Measurements from ENCODE around the gene CENPA. TPM values are rescaled to one million over a fixed set of nuclear protein-coding genes. Genes with fewer than 3 reads are reported as not detected.
"Not testable (repeated sequence)": the region's sequence is repeated elsewhere in the genome, so short reads cannot be mapped to it uniquely, and the experiment has no call there.

CENPA gene
- total RNA-seq, 2 donors from 2014 or later, result not detected

DNA sequence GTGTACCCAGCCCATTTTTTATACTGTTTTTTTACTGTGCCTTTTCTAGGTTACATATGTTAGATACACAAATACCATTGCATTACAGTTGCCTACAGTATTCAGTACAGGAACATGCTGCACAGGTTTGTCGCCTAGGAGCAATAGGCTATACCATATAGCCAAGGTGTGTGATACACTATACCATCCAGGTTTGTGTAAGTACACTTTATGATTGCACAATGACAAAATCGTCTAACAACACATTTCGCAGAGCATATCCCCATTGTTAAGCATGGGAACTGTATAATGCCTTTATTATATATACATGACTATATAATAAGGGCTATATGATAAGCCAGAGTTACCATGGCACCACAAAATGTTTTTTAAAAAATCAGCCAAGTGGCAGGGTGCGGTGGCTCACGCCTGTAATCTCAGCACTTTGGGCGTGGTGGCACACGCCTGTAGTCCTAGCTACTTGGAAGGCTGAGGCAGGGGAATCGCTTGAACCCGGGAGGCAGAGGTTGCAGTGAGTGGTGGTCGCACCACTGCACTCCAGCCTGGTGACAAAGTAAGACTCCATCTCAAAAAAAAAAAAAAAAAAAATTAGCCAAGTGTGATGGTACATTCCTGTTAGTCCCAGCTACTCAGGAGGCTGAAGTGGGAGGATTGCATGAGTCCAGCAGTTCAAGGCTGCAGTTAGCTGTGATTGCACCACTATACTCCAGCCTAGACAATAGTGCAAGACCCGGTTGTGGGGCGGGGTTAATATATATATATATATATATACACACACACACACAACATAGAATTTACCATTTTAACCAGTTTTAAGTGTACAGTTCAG is 2.8 kb upstream of the CENPA start:
- H3K9me3 ChIP-seq, result no peaks in the 10 kb centered on the region
- H3K27me3 ChIP-seq (replicated peaks; ENCODE audit: insufficient read depth), result no peaks in the 10 kb centered on the region
- DNase-seq (ENCODE audit: low spot score) (no peak), ATAC-seq (ENCODE audit: insufficient number of reproducible peaks, low FRiP score, low read depth) (no peak)
- H3K4me3 ChIP-seq, result no peak overlapping the region
- TF ChIP-seq, protein P1, sequence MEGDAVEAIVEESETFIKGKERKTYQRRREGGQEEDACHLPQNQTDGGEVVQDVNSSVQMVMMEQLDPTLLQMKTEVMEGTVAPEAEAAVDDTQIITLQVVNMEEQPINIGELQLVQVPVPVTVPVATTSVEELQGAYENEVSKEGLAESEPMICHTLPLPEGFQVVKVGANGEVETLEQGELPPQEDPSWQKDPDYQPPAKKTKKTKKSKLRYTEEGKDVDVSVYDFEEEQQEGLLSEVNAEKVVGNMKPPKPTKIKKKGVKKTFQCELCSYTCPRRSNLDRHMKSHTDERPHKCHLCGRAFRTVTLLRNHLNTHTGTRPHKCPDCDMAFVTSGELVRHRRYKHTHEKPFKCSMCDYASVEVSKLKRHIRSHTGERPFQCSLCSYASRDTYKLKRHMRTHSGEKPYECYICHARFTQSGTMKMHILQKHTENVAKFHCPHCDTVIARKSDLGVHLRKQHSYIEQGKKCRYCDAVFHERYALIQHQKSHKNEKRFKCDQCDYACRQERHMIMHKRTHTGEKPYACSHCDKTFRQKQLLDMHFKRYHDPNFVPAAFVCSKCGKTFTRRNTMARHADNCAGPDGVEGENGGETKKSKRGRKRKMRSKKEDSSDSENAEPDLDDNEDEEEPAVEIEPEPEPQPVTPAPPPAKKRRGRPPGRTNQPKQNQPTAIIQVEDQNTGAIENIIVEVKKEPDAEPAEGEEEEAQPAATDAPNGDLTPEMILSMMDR (IDR thresholded peaks at IDR 0.05), result no peak
- peaks cover 6 to 8% of the 10 kb centered on the region in 2 donors for H3K4me1 ChIP-seq (ENCODE audit: control insufficient read depth in 1 of 2, low read depth in 2 of 2)
- no peak overlapping the region for H3K27ac ChIP-seq
- H3K36me3 ChIP-seq, result peaks cover 26% of the 10 kb centered on the region

DNA sequence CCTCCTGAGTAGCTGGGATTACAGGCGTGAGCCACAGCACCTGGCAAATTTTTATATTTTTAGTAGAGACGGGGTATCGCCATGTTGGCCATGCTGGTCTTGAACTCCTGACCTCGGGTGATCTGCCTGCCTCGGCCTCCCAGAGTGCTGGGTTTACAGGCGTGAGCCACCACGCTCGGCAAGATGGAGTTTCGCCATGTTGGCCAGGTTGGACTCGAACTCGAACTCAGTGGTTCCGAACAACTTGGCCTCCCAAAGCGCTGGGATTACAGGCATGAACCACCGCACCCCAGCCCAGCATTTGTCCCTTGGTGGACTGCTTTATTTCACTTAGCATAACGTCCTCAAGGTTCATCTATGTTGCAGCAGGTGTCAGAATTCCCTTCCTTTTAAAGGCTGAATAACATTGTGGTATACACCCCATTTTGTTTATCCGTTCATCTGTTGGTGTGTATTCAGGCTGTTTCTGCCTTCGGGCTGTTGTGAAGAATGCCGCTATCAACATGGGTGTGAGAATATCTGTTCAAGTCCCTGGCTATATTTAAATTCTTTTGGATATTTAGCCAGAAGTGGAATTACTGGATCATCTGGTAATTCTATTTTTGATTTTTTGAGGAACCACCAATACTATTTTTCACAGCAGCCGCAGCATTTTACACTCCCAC is 1.2 kb upstream of the CENPA start:
- peak overlapping the region; percentile 87 for H3K4me3 ChIP-seq
- H3K4me1 ChIP-seq (ENCODE audit: control insufficient read depth in 1 of 2, low read depth in 2 of 2), result peaks cover 6 to 8% of the 10 kb centered on the region in 2 donors

DNA sequence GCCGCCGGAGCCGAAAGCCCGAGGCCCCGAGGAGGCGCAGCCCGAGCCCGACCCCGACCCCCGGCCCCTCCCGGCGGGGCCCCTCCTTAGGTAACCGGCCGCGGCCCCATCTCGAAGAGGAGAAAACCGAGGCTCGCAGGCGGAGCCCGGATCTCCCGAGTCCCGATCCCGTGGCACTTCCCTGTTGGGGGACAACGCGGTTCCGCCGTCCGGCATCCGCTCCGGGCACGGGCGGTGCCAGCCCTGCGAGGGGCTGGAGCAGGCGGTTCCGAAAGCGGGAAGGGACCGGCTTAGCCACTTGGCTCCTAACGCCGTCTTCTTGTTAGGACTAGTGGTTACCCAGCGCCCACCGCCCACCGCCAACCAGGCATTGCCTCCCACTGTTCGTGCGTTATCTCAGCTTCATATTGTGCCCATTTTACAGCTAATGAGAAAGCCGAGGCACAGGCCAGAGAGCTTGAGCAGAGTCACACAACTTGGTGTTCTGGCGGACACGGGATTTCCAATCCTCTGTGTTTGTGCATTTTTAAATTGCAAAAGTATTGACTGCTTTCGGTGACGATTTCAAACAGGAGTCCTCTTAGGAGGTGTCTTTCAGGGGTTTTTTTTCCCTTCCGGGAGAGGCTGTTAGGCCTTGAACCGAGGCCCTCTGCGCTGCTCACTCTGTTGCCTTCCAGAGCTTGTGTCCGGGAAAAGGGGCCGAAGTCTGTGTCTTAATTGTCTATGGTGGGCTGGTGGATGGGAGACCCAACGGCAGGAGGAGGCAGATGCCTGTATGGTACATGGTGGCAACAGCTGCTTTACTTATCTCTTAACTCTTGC is 562 bp downstream of the CENPA start:
- no peaks in the 10 kb centered on the region for H3K36me3 ChIP-seq
- ATAC-seq (ENCODE audit: insufficient number of reproducible peaks, low FRiP score, low read depth) (no peak), DNase-seq (ENCODE audit: low spot score) (no peak)
- H3K9me3 ChIP-seq, result no peaks in the 10 kb centered on the region
- no peak overlapping the region for H3K27ac ChIP-seq
- H3K4me3 ChIP-seq, result peak overlapping the region; percentile 87
- H3K27me3 ChIP-seq (replicated peaks; ENCODE audit: insufficient read depth), result no peaks in the 10 kb centered on the region
- H3K4me1 ChIP-seq (ENCODE audit: control insufficient read depth in 1 of 2, low read depth in 2 of 2), result peaks cover 6 to 8% of the 10 kb centered on the region in 2 donors
- TF ChIP-seq, protein P1 (IDR thresholded peaks at IDR 0.05), result no peak

More for the DNA sequence above, 1.2 kb upstream of the CENPA start:
- TF ChIP-seq, protein P1 (IDR thresholded peaks at IDR 0.05), result no peak
- Histone ChIP-seq H3K27ac (no peak overlapping the region), H3K9me3 (no peaks in the 10 kb centered on the region), H3K27me3 (replicated peaks; ENCODE audit: insufficient read depth) (no peaks in the 10 kb centered on the region), H3K36me3 (peaks cover 13% of the 10 kb centered on the region)
- ATAC-seq (ENCODE audit: insufficient number of reproducible peaks, low FRiP score, low read depth), result no peak
- no peak for DNase-seq (ENCODE audit: low spot score)

DNA sequence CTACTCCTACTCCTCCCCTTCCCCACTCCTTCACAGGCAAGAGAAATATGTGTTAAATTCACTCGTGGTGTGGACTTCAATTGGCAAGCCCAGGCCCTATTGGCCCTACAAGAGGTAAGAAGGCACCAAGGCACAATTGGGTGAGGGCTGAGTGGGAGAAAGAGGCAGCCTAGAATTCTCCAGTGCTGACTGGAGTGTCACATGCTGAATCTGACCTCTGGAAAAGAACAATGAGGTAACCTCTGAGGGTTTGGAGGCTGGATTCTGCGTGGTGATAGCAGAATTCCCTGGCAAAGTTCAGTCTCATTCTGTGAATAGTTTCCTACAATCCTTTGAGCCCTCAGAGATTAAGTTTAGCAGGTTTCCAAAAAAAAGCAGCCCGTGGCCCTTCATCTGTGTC is 6.9 kb downstream of the CENPA start:
- H3K9me3 ChIP-seq, result no peaks in the 10 kb centered on the region
- no peak overlapping the region for H3K27ac ChIP-seq
- H3K27me3 ChIP-seq (replicated peaks; ENCODE audit: insufficient read depth), result no peaks in the 10 kb centered on the region
- no peaks in the 10 kb centered on the region for H3K4me1 ChIP-seq (ENCODE audit: control insufficient read depth in 1 of 2, low read depth in 2 of 2)
- H3K36me3 ChIP-seq, result no peaks in the 10 kb centered on the region
- no peak for ATAC-seq (ENCODE audit: insufficient number of reproducible peaks, low FRiP score, low read depth)
- H3K4me3 ChIP-seq, result no peak overlapping the region
- DNase-seq (ENCODE audit: low spot score), result no peak
- TF ChIP-seq, protein P1 (IDR thresholded peaks at IDR 0.05), result no peak

DNA sequence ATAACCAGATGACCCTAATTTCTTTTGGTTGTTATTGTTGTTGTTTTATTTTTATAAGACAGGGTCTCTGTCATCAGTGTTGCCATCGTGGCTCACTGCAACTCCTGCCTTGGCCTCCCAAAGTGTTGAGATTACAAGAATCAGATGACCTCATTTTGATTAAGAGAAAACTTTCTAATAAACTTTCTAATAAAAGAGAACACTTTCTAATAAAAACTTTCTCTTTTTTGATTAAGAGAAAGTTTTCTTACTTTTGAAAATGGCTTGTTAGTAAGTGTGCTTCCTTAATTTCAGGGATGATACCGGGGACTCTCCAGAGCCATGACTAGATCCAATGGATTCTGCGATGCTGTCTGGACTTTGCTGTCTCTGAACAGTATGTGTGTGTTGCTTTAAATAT is 7.7 kb downstream of the CENPA start:
- H3K27me3 ChIP-seq (replicated peaks; ENCODE audit: insufficient read depth), result no peaks in the 10 kb centered on the region
- H3K27ac ChIP-seq, result no peak overlapping the region
- no peaks in the 10 kb centered on the region for H3K4me1 ChIP-seq (ENCODE audit: control insufficient read depth in 1 of 2, low read depth in 2 of 2)
- ATAC-seq (ENCODE audit: insufficient number of reproducible peaks, low FRiP score, low read depth) (no peak), DNase-seq (ENCODE audit: low spot score) (no peak)
- H3K4me3 ChIP-seq, result no peak overlapping the region
- TF ChIP-seq, protein P1 (IDR thresholded peaks at IDR 0.05), result no peak
- H3K9me3 ChIP-seq, result no peaks in the 10 kb centered on the region
- no peaks in the 10 kb centered on the region for H3K36me3 ChIP-seq

DNA sequence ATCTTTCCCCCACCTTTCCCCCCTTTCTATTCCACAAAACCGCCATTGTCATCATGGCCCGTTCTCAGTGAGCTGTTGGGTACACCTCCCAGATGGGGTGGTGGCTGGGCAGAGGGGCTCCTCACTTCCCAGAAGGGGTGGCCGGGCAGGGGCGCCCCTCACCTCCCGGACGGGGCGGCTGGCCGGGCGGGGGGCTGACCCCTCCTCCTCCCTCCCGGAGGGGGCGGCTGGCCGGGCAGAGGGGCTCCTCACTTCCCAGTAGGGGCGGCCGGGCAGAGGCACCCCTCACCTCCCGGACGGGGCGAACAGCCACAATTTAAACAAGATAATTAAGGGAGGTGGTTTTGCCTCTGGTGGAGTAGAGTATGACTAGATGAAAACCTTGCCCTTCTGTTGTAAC is 9.3 kb downstream of the CENPA start:
- not testable (repeated sequence) for H3K4me1 ChIP-seq (ENCODE audit: control insufficient read depth in 1 of 2, low read depth in 2 of 2); H3K27ac ChIP-seq; H3K9me3 ChIP-seq; H3K36me3 ChIP-seq; H3K4me3 ChIP-seq; DNase-seq (ENCODE audit: low spot score); H3K27me3 ChIP-seq (replicated peaks; ENCODE audit: insufficient read depth); ATAC-seq (ENCODE audit: insufficient number of reproducible peaks, low FRiP score, low read depth)

Data from thoracic aorta (tissue), 2 donors.